GM12872 (cell line): ENCODE results near the gene SIRT3.

Source experiments
- TF ChIP-seq, protein P1 (sequence below): IDR thresholded peaks from 3 replicates; pipeline ENCODE4 v1.5.1; 2011; ENCODE audit warnings: low read depth, mild to moderate bottlenecking, low read length, moderate library complexity; ENCODE audit not compliant: insufficient read depth

Gene SIRT3

DNA sequence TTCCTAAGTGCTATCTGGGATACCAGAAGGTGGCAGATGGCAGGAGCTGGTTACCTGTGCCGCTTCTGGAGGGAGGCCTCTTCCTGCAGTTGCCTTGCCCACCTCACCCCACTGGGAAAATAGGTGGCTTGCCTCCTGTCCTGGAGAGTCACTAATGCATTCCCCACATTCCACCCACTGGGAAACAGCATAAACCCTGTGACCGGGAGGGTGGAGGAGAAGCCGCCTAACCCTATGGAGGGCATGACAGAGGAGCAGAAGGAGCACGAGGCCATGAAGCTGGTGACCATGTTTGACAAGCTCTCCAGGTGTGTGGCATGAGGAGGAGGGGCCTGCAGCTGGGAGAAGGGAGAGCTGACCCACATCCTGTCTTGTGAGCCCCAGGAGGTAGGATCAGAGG lies 23.0 kb downstream of the SIRT3 start:
- TF ChIP-seq, protein P1, sequence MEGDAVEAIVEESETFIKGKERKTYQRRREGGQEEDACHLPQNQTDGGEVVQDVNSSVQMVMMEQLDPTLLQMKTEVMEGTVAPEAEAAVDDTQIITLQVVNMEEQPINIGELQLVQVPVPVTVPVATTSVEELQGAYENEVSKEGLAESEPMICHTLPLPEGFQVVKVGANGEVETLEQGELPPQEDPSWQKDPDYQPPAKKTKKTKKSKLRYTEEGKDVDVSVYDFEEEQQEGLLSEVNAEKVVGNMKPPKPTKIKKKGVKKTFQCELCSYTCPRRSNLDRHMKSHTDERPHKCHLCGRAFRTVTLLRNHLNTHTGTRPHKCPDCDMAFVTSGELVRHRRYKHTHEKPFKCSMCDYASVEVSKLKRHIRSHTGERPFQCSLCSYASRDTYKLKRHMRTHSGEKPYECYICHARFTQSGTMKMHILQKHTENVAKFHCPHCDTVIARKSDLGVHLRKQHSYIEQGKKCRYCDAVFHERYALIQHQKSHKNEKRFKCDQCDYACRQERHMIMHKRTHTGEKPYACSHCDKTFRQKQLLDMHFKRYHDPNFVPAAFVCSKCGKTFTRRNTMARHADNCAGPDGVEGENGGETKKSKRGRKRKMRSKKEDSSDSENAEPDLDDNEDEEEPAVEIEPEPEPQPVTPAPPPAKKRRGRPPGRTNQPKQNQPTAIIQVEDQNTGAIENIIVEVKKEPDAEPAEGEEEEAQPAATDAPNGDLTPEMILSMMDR = no peak

DNA sequence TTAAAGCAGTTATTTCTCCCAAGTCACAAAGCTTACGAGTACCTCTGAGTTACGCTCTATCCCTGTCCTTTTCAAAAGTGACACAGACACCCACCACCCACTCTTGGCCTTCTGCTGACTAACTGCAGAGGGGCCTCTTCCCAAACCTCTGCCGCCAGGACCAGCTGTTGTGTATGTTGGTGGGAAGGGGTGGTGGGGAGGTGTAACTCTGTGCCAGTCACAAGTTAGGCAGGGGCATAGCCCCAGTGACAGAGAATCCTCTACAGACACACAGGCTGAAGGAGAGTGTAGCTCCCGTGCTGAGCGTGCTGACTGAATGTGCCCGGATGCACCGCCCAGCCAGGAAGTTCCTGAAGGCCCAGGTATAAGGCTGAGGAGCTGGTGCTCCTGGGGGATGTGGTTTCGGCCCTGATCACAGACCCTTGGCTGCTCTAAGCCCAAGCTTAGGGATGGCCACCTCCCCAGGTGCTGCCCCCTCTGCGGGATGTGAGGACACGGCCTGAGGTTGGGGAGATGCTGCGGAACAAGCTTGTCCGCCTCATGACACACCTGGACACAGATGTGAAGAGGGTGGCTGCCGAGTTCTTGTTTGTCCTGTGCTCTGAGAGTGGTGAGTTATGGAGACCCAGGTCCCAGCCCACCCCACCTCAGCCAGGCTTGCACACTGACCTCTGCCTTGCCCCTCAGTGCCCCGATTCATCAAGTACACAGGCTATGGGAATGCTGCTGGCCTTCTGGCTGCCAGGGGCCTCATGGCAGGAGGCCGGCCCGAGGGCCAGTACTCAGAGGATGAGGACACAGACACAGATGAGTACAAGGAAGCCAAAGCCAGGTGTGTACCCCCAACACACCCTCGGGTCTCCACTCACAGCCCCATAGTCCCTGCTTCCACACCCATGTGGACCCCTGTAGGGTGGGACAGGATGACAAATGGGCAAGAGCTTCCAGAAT lies 23.7 kb downstream of the SIRT3 start:
- TF ChIP-seq, protein P1 = no peak

DNA sequence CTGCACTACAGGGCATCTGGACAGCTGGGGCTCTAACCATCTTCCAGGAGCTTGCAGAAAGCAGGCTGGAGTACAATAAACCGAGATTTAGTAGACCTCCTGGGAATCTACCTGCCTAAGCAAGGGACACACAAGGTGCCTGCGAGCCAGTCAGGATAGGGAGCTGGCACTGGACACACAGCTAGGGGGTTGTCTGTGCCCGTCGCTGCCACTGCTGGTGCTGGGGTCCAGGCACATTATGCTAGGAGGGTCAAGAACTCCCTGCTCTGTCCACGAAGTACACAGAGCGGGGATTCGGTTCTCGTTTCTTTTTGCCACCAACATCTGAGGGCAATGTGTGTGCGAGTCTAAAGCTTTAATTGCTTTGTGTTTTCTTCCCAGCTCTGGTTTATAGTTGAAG lies 24.4 kb downstream of the SIRT3 start:
- TF ChIP-seq, protein P1 = no peak

DNA sequence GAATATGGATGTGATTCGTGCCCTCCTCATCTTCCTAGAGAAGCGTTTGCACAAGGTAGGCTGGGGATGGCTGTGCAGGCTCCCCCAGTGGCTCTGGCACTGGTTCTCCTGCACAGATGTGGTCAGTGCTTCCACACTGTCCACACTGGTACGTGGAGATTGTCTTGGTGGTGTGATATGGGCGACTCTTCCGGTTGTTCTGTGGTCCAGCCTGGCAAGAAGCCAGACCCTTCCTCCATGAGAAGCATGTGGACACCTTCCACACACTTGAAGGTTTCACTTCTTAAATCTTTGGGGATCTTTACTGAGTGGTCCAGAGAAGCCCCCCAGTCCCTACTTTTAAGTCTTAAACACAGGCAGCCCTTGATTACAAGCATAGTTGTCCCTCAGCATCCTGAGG lies 24.8 kb downstream of the SIRT3 start:
- TF ChIP-seq, protein P1 = no peak

DNA sequence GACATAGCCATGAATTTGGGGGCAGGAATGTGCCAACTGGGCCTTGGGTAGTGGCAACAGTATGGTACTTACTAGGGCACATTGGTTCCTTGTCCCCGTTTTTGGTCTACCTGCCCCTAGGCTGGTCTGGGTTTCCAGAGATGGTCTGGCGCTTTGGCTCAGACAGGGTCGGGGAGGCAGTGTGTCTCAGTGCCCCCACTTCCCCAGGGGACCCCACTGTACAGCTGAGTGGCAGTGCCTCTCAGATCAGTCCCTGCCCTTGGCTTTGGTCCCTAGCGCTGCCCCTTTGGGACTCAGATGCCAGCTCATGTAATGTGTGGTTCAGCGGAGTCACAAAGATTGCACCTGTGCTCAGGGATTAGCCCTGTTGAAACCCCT lies 25.4 kb downstream of the SIRT3 start:
- TF ChIP-seq, protein P1 = no peak

DNA sequence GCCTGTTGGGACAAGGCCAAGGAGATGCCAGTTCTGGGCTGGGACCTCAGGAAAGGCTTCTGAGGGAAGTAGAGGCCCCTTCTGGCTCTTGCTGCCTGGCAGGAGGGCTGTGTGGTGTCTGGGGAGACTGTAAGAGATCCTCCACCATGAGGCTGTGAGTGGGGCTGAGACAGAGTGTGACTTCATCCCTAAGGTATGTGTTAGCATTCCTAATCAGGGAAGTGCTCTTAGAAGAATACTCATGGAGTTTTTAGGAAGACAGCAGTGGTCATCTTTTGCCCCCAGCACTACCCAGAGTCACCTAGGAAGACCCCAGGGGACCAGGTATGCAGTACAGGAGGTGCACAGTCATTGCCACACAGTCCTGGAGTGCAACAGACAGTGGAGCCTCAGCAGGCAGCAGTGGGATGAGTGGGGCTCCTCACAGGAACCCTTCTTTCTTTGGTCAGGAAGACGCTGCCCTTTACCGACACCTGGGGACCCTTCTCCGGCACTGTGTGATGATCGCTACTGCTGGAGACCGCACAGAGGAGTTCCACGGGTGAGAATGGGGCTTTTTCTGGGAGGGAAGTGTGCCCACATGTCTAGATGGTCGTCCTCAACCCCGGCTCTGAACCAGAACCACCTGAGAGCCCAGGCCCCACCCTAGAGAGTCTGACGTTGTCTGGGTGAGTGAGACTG lies 25.9 kb downstream of the SIRT3 start:
- TF ChIP-seq, protein P1 = no peak

DNA sequence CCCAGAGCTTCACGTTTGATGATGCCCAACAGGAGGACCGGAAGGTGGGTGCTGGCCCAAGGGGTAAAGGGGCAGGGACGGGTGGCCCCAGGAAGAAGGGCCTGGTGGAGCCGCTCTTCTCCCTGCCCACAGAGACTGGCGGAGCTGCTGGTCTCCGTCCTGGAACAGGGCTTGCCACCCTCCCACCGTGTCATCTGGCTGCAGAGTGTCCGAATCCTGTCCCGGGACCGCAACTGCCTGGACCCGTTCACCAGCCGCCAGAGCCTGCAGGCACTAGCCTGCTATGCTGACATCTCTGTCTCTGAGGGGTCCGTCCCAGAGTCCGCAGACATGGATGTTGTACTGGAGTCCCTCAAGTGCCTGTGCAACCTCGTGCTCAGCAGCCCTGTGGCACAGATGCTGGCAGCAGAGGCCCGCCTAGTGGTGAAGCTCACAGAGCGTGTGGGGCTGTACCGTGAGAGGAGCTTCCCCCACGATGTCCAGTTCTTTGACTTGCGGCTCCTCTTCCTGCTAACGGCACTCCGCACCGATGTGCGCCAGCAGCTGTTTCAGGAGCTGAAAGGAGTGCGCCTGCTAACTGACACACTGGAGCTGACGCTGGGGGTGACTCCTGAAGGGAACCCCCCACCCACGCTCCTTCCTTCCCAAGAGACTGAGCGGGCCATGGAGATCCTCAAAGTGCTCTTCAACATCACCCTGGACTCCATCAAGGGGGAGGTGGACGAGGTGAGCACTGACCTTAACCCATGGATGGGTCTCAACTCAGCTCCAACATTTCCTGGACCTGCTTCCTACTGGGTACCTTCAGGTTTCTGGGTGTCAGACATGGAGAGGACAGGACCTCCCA lies 26.6 kb downstream of the SIRT3 start:
- TF ChIP-seq, protein P1 = no peak
